Activated T-helper 1 cell treated with Interleukin-2 at 50 U/mL for 16 hours (primary cell): ENCODE results near the gene DYRK1A.

ENCODE experiments used
- DNase-seq: peaks from one replicate; pipeline ENCODE4 v3.0.0-alpha.2; 2020; ENCODE audit warnings: low read depth

The DYRK1A gene

GRCh38 chr21:37450445-37450941 is 83.9 kb downstream of the DYRK1A start:
- no peak for DNase-seq

GRCh38 chr21:37451446-37451845 is 84.9 kb downstream of the DYRK1A start:
- no peak for DNase-seq

- no peak for DNase-seq
Measured at GRCh38 chr21:37452227-37452626, 85.7 kb downstream of the DYRK1A start.

GRCh38 chr21:37453350-37453749 is 86.8 kb downstream of the DYRK1A start:
- DNase-seq, result no peak

GRCh38 chr21:37454869-37455503 is 88.4 kb downstream of the DYRK1A start:
- no peak for DNase-seq

GRCh38 chr21:37455504-37455911 is 88.9 kb downstream of the DYRK1A start:
- DNase-seq, result no peak

- DNase-seq, result no peak
Measured at GRCh38 chr21:37458669-37459276, 92.2 kb downstream of the DYRK1A start.

GRCh38 chr21:37459575-37459974 is 93.0 kb downstream of the DYRK1A start:
- DNase-seq, result no peak

- no peak for DNase-seq
Measured at GRCh38 chr21:37460196-37460595, 93.6 kb downstream of the DYRK1A start.

GRCh38 chr21:37461479-37461878 is 94.9 kb downstream of the DYRK1A start:
- DNase-seq, result no peak

GRCh38 chr21:37462087-37462861 is 95.7 kb downstream of the DYRK1A start:
- DNase-seq, result no peak

- no peak for DNase-seq
Measured at GRCh38 chr21:37463083-37463801, 96.7 kb downstream of the DYRK1A start.

GRCh38 chr21:37467082-37467481 is 100.5 kb downstream of the DYRK1A start:
- DNase-seq, result no peak

- DNase-seq, result no peak
Measured at GRCh38 chr21:37468909-37469308, 102.3 kb downstream of the DYRK1A start.

GRCh38 chr21:37469441-37469840 is 102.9 kb downstream of the DYRK1A start:
- DNase-seq, result no peak

GRCh38 chr21:37472581-37472980 is 106.0 kb downstream of the DYRK1A start:
- no peak for DNase-seq

GRCh38 chr21:37473491-37473890 is 106.9 kb downstream of the DYRK1A start:
- DNase-seq, result no peak

GRCh38 chr21:37474342-37474741 is 107.8 kb downstream of the DYRK1A start:
- no peak for DNase-seq

GRCh38 chr21:37475186-37475868 is 108.8 kb downstream of the DYRK1A start:
- DNase-seq, result no peak

- DNase-seq, result no peak
Measured at GRCh38 chr21:37478794-37479193, 112.2 kb downstream of the DYRK1A start.

- DNase-seq, result no peak
Measured at GRCh38 chr21:37483776-37484175, 117.2 kb downstream of the DYRK1A start.
